SK-N-SH (cell line): Measurements from ENCODE around the gene GPX5. TPM values are rescaled to one million over a fixed set of nuclear protein-coding genes. Genes with fewer than 3 reads are reported as not detected.
A peak's percentile ranks its signal among the peaks of the same experiment; 100 is the strongest.

Experiments
- CTCF ChIA-PET: fragments of 300-600, 350-600 bp; formaldehyde crosslinking; extraction: SDS; loops from one replicate; lab custom pipeline; 2021; lab: Yijun Ruan, JAX
- POLR2A ChIA-PET: fragments of 350-600 bp; sonication (Branson Sonifier 250); formaldehyde crosslinking; extraction: SDS; loops from one replicate; lab custom pipeline; 2020; ENCODE audit warnings: antibody characterized with exemption, inconsistent platforms; lab: Yijun Ruan, JAX
- DNase-seq: peaks from one replicate; pipeline ENCODE4 v3.0.0; 2012
- H2AFZ ChIP-seq: fragments of 200-600 bp; sonication (generic); 2 replicates; pipeline ENCODE4 v1.8.1; 2016; ENCODE audit warnings: antibody characterized with exemption, mild to moderate bottlenecking, low read depth
- H3F3A ChIP-seq: fragments of 200-600 bp; sonication (generic); replicated peaks from 2 replicates; pipeline ENCODE3; 2016; ENCODE audit warnings: antibody characterized with exemption, mild to moderate bottlenecking; ENCODE audit not compliant: insufficient read depth
- H3K27ac ChIP-seq, 2 experiments: fragments of 200-500 bp in 1 of 2; fragments of 200-600 bp in 1 of 2; sonication (Bioruptor generic) in 1 of 2; sonication (generic), shearing (Covaris generic) in 1 of 2; 2 replicates each; pipeline versions ENCODE4 v1.5.1 to v1.6.1; 2014 to 2016; ENCODE audit warnings: low read depth in 2 of 2, inconsistent platforms in 1 of 2, low read length in 1 of 2, mild to moderate bottlenecking in 1 of 2, mixed read lengths in 1 of 2
- H3K27me3 ChIP-seq: fragments of 200-600 bp; sonication (generic), shearing (Covaris generic); 2 replicates; pipeline ENCODE4 v1.6.1; 2016; ENCODE audit warnings: mixed run types; ENCODE audit not compliant: insufficient read depth
- H3K36me3 ChIP-seq, 2 experiments: fragments of 200-500 bp in 1 of 2; fragments of 200-600 bp in 1 of 2; sonication (Bioruptor generic) in 1 of 2; sonication (generic) in 1 of 2; replicated peaks in 1 of 2; 2 replicates each; pipeline versions ENCODE3 to v1.5.1; 2014 to 2016; ENCODE audit warnings: low read length in 1 of 2, mild to moderate bottlenecking in 1 of 2; ENCODE audit not compliant: insufficient read depth in 2 of 2, control insufficient read depth in 1 of 2
- H3K4me1 ChIP-seq, 2 experiments: fragments of 200-500 bp in 1 of 2; fragments of 200-600 bp in 1 of 2; sonication (Bioruptor generic) in 1 of 2; sonication (generic), shearing (Covaris generic) in 1 of 2; 2 replicates each; pipeline versions ENCODE4 v1.5.1 to v1.6.1; 2014 to 2016; ENCODE audit warnings: low read depth in 1 of 2, low read length in 1 of 2, mixed run types in 1 of 2; ENCODE audit not compliant: insufficient read depth in 2 of 2, control insufficient read depth in 1 of 2
- H3K4me2 ChIP-seq: fragments of 200-600 bp; sonication (generic), shearing (Covaris generic); 2 replicates; pipeline ENCODE4 v1.6.1; 2017; ENCODE audit warnings: mixed run types
- H3K4me3 ChIP-seq, 2 experiments: fragments of 200-500 bp in 1 of 2; fragments of 200-600 bp in 1 of 2; sonication (Bioruptor generic) in 1 of 2; sonication (generic), shearing (Covaris generic) in 1 of 2; 2 replicates each; pipeline versions ENCODE4 v1.5.1 to v1.8.1; 2014 to 2016; ENCODE audit warnings: low read depth in 2 of 2, inconsistent platforms in 1 of 2, low read length in 1 of 2, mild to moderate bottlenecking in 1 of 2, mixed read lengths in 1 of 2, moderate library complexity in 1 of 2
- H3K79me2 ChIP-seq: fragments of 200-600 bp; sonication (generic); 2 replicates; pipeline ENCODE4 v1.8.1; 2017; ENCODE audit warnings: mild to moderate bottlenecking; ENCODE audit not compliant: insufficient read depth
- H3K9ac ChIP-seq: fragments of 200-600 bp; sonication (generic); 2 replicates; pipeline ENCODE4 v1.6.1; 2017; ENCODE audit warnings: mixed run types
- H3K9me2 ChIP-seq: fragments of 200-600 bp; sonication (generic); 2 replicates; pipeline ENCODE4 v1.6.1; 2017; ENCODE audit warnings: mixed run types
- H3K9me3 ChIP-seq: fragments of 200-600 bp; sonication (generic); 2 replicates; pipeline ENCODE4 v1.6.1; 2017; ENCODE audit warnings: mixed run types, mild to moderate bottlenecking, moderate library complexity
- H4K20me1 ChIP-seq: fragments of 200-600 bp; sonication (generic); 2 replicates; pipeline ENCODE4 v1.6.1; 2017; ENCODE audit warnings: mild to moderate bottlenecking, mixed run types; ENCODE audit not compliant: insufficient read depth
- CHD2 ChIP-seq: fragments of 150-350 bp; IDR thresholded peaks from 2 replicates; pipeline ENCODE4 v1.6.1; 2018; ENCODE audit warnings: low read length; ENCODE audit not compliant: partially characterized antibody
- EZH2phosphoT487 ChIP-seq: fragments of 200-600 bp; sonication (generic); IDR thresholded peaks from 2 replicates; pipeline ENCODE4 v1.6.1; 2017; ENCODE audit warnings: low read depth, mixed run types, mild to moderate bottlenecking, antibody characterized with exemption, moderate library complexity, borderline replicate concordance
- FOSL2 ChIP-seq: IDR thresholded peaks from 2 replicates; pipeline ENCODE4 v1.4.0; 2012; ENCODE audit warnings: low read depth, mild to moderate bottlenecking, moderate library complexity, borderline replicate concordance
- FOXJ3 ChIP-seq: sonication (generic); formaldehyde crosslinking; IDR thresholded peaks from 2 replicates; pipeline ENCODE4 v1.5.1; 2020; ENCODE audit warnings: mild to moderate bottlenecking, missing genetic modification reagents
- FOXM1 ChIP-seq: IDR thresholded peaks from 2 replicates; pipeline ENCODE4 v1.4.0; 2012; ENCODE audit warnings: low read depth, mild to moderate bottlenecking
- IRF3 ChIP-seq: fragments of 150-350 bp; IDR thresholded peaks from 2 replicates; pipeline ENCODE4 v1.6.1; 2016; ENCODE audit warnings: mild to moderate bottlenecking, low read depth, low read length
- MAX ChIP-seq: IDR thresholded peaks from 2 replicates; pipeline ENCODE4 v1.4.0; 2012; ENCODE audit warnings: low read depth
- MEF2A ChIP-seq: IDR thresholded peaks from 2 replicates; pipeline ENCODE4 v1.4.0; 2012; ENCODE audit warnings: low read depth, borderline replicate concordance
- MXI1 ChIP-seq: IDR thresholded peaks from 2 replicates; pipeline ENCODE4 v1.6.1; 2012; ENCODE audit warnings: mild to moderate bottlenecking, low read depth, low read length, improper control_type of control experiment
- PBX3 ChIP-seq: IDR thresholded peaks from 2 replicates; pipeline ENCODE4; 2012
- RCOR1 ChIP-seq: fragments of 150-350 bp; IDR thresholded peaks from 2 replicates; pipeline ENCODE4 v1.6.1; 2017; ENCODE audit warnings: antibody characterized with exemption, low read length
- RFX5 ChIP-seq: IDR thresholded peaks from 2 replicates; pipeline ENCODE4 v1.6.1; 2012; ENCODE audit warnings: mild to moderate bottlenecking, improper control_type of control experiment, low read length
- RXRA ChIP-seq: IDR thresholded peaks from 2 replicates; pipeline ENCODE4 v1.4.0; 2012; ENCODE audit warnings: low read depth, mild to moderate bottlenecking, borderline replicate concordance
- SMC3 ChIP-seq: IDR thresholded peaks from 2 replicates; pipeline ENCODE4 v1.6.1; 2012; ENCODE audit warnings: low read depth, low read length, improper control_type of control experiment
- TEAD4 ChIP-seq: IDR thresholded peaks from 2 replicates; pipeline ENCODE4 v1.4.0; 2012; ENCODE audit warnings: mild to moderate bottlenecking, borderline replicate concordance; ENCODE audit not compliant: insufficient read depth
- USF1 ChIP-seq: IDR thresholded peaks from 2 replicates; pipeline ENCODE4 v1.4.0; 2012; ENCODE audit warnings: low read depth, borderline replicate concordance
- ZBTB33 ChIP-seq: IDR thresholded peaks from 2 replicates; pipeline ENCODE4 v1.4.0; 2012; ENCODE audit warnings: low read depth, borderline replicate concordance
- WGBS: methylation state at CpG from one replicate; pipeline ENCODE4 v1.1.6; 2017; ENCODE audit warnings: low lambda C conversion rate; 5-methylcytosine and 5-hydroxymethylcytosine counted together
- polyA plus RNA-seq, 3 experiments: library from polyadenylated mRNA; depleted of rRNA; stranded (reverse); fragments of >200 nt; gene quantifications; 2 replicates each; pipeline ENCODE4 v1.2.3, GENCODE V29; 2012

GPX5 gene
- polyA plus RNA-seq, 1 of the 3 experiments (the other 2 are of a cell fraction), result not detected

- TF ChIP-seq IRF3 (no peak), ZBTB33 (no peak), RCOR1 (no peak), FOXJ3 (CRISPR knock-in tag) (no peak), FOSL2 (no peak), MEF2A (no peak), USF1 (no peak)
- Histone ChIP-seq H3K27ac (no peak overlapping the region; a peak in 1 of 4 replicates), H3K4me1 (no peaks in the 10 kb centered on the region; a peak in 2 of 4 replicates), H4K20me1 (no peaks in the 10 kb centered on the region), H3K9ac (no peak overlapping the region), H3K4me2 (peak overlapping the region; percentile 83), H3K36me3 (no peaks in the 10 kb centered on the region), H3F3A (no peaks in the 10 kb centered on the region), H3K27me3 (peaks cover 4% of the 10 kb centered on the region; the same call in 1 of the 2 replicates), H3K9me3 (no peaks in the 10 kb centered on the region; the same call in 1 of the 2 replicates), H2AFZ (peak overlapping the region; percentile 84), H3K79me2 (no peaks in the 10 kb centered on the region), H3K4me3 (peak overlapping the region; percentile 61 to 66), H3K9me2 (0 out of 2 replicates have a peak, but pooled peaks cover 3% of the 10 kb centered on the region)
- 53% methylated on average over 7 of the region's 7 CpGs for WGBS
- DNase-seq, result no peak
- CTCF ChIA-PET, result interaction anchor here (0.7 to 2.7 kb wide), 33 partner anchors 9 to 854 kb away, joined by 3 to 21 read pairs (median 4); partner anchors contain the start of genes ZKSCAN3 and ZSCAN12
- POLR2A ChIA-PET, result no interaction called here
Measured at GRCh38 chr6:28541996-28542395, 16.3 kb downstream of the GPX5 start.

- Histone ChIP-seq H3K9ac (no peak overlapping the region), H3F3A (no peaks in the 10 kb centered on the region), H2AFZ (peak overlapping the region; percentile 84), H3K4me3 (peak overlapping the region; percentile 61 to 66), H3K4me2 (peak overlapping the region; percentile 83), H3K79me2 (no peaks in the 10 kb centered on the region), H3K9me2 (0 out of 2 replicates have a peak, but pooled peaks cover 3% of the 10 kb centered on the region), H3K4me1 (no peaks in the 10 kb centered on the region; a peak in 2 of 4 replicates), H3K27me3 (no peaks in the 10 kb centered on the region), H3K27ac (peak overlapping the region in 1 of 2 experiments; percentile 18; a peak in 1 of 4 replicates), H3K36me3 (no peaks in the 10 kb centered on the region), H3K9me3 (no peaks in the 10 kb centered on the region; the same call in 1 of the 2 replicates), H4K20me1 (no peaks in the 10 kb centered on the region)
- WGBS, result 1% methylated on average over 25 of the region's 30 CpGs
- DNase-seq, result peak; percentile 72
- POLR2A ChIA-PET, result no interaction called here
- CTCF ChIA-PET, result interaction anchor here (0.6 to 2.7 kb wide), 40 partner anchors 9 to 855 kb away, joined by 3 to 21 read pairs (median 4); partner anchors contain the start of genes ZKSCAN3 and ZSCAN12
- TF ChIP-seq MXI1 (no peak), MAX (peak; percentile 60), CHD2 (peak; percentile 14), RXRA (no peak), FOSL2 (0 out of 2 replicates have a peak, but pooled peaks have one; percentile 32), RFX5 (peak; percentile 31; the same call in 1 of the 2 replicates), USF1 (peak; percentile 77), EZH2phosphoT487 (no peak), RCOR1 (no peak; the same call in 1 of the 2 replicates), FOXJ3 (CRISPR knock-in tag) (0 out of 2 replicates have a peak, but pooled peaks have one; percentile 17), TEAD4 (peak; percentile 79), PBX3 (no peak), SMC3 (peak; percentile 43; the same call in 1 of the 2 replicates), FOXM1 (no peak)
Measured at GRCh38 chr6:28542440-28543296, 17.0 kb downstream of the GPX5 start.
